DMS79 treated with DMSO at 0.1 percent for 48 hours (cell line): ENCODE measurements around the gene TAF3.

Experiments used
- DNase-seq: peaks from one replicate; lab custom pipeline; 2025; lab: John Stamatoyannopoulos, UW

TAF3 gene

DNA sequence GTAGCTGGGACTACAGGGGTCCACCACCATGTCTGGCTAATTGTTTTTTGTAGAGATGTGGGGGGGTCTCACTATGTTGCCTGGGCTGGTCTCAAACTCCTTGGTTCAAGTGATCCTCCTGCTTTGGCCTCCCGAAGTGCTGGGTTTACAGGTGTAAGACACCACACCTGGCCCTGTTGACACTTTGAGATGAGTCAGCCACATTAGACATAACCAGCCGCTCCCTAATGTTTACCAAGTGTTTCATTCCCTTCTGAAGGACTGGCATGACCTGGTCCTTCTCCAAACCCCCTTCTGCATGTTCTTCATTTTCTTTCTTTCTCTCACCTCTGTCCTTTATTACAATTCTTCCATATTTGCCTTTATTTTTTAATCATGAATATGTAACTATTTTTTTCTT lies 67.8 kb downstream of the TAF3 start:
- no peak for DNase-seq

GRCh38 chr10:7887174-7887816 lies 69.0 kb downstream of the TAF3 start:
- no peak for DNase-seq

DNA sequence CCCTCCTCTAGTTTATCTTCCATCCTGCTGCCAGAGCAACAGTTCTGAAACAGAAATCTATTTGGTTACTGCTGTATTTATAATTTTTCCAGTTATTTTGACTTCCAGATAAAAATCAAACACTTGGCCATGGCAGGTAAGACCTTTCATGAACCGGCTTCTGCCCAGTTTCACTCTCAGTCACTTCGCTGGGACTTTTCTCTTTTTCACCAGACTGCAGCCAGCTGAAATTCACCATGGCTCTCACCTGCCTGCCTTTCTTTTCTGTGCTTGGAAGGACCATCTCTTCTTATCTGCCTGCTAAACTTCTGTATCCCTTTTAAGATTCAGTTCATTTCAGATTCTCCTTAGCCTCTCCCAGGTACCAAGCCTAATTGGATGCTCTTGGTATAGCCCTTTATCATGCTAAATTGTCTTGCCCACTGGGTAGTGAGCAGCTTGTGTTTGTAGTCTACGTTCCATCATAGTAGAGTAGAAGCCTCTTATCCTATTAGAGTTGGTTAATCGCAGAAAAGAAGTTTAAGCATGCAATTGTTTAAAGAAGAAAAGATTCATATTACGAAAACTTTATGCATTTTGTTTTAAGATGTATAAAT lies 71.7 kb downstream of the TAF3 start:
- DNase-seq = no peak

DNA sequence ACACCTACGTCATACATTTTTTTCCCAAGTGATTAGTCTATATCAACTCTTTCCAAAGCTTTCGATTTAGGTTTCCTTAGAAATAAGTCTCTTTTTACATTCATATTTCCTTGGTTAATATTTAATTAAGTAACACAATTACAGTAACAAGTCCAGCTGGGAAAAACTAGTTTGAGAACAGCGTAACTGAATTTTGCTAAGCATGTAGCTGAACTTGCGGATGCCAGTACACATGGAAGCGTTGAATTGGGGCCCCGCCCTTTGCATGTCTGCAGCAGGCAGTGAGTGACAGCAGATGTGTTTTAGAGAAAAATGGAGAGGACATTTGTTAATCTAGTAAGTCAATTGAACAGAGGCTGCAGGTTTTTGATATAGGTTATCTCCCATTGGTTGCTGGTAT lies 72.5 kb downstream of the TAF3 start:
- no peak for DNase-seq

- DNase-seq = no peak
These were observed 73.3 kb downstream of the TAF3 start for GRCh38 chr10:7891634-7892033.

GRCh38 chr10:7892146-7892545 lies 73.8 kb downstream of the TAF3 start:
- no peak for DNase-seq

- no peak for DNase-seq
These were observed 77.4 kb downstream of the TAF3 start for GRCh38 chr10:7895699-7896090.

DNA sequence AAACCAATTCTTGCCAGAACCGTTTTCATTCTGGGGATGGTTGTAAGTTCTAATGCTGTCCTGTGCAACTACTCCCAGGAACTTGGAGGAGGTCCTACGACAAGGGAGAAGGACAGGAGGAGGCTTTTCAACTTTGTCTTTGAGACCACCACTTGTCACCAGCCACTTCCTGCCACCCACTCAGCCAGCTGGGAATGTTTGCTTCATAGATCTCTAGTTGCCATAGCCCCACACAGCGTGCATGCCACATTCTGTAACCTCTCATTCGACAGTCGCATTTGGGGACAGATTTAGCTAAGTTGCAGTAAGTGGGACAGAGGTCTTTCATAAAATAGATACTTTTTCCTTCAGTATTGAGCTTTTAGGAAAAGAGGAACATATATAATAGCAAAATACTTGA lies 78.0 kb downstream of the TAF3 start:
- no peak for DNase-seq

GRCh38 chr10:7901256-7901655 lies 83.0 kb downstream of the TAF3 start:
- no peak for DNase-seq

GRCh38 chr10:7902413-7902812 lies 84.1 kb downstream of the TAF3 start:
- DNase-seq = no peak

DNA sequence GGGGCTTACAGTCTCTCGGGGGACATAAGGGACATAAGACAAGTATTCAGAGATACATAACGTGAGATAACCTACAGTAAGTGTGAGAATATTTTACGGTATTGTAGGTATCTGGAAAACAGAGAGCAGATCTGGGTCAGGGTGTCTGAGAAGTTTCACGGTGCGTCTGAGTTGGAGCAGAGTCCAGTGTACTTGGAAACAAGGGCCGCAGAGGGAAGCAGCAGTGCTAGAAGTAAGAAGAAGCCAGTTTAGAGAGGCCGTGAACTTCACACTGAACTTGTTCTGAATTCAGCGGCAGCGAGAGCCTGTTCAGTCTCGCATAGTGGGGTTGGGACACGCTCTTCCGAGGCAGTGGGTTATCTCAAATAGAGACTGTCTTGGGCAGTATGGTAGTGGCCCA lies 85.5 kb downstream of the TAF3 start:
- DNase-seq = no peak

GRCh38 chr10:7906128-7906527 lies 87.8 kb downstream of the TAF3 start:
- no peak for DNase-seq

DNA sequence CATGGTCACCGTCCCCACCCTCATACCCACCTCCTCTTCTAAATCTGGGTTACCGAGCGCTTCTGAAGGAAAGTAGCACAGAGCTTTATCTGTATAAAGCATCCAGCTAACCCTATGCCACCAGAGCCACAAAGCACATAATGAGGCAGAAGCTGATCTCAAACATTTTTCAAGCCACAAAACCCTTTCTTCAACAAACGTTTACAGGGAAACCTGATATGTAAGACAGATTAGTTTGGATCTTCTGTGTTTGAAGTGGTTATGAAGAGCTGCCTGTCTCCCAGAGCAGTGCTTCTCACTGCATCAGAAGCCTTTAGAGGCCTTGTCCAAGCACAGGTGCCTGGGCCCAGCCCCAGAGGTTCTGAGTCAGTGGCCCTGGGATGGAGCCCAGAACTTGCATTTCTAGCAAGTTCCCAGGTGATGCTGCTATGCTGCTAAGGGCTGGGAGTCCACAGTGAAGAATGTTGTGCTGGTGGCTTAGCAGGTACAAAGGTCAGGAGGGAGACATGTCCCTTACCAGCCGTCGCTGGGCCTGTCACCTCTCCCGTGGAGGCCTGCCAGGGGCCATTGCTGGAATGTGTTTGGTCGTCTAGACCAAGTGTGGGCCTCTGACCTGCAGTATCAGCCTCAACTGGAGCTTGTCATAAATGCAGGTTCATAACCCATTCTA lies 90.4 kb downstream of the TAF3 start:
- no peak for DNase-seq

GRCh38 chr10:7913126-7913872 lies 95.0 kb downstream of the TAF3 start:
- no peak for DNase-seq

DNA sequence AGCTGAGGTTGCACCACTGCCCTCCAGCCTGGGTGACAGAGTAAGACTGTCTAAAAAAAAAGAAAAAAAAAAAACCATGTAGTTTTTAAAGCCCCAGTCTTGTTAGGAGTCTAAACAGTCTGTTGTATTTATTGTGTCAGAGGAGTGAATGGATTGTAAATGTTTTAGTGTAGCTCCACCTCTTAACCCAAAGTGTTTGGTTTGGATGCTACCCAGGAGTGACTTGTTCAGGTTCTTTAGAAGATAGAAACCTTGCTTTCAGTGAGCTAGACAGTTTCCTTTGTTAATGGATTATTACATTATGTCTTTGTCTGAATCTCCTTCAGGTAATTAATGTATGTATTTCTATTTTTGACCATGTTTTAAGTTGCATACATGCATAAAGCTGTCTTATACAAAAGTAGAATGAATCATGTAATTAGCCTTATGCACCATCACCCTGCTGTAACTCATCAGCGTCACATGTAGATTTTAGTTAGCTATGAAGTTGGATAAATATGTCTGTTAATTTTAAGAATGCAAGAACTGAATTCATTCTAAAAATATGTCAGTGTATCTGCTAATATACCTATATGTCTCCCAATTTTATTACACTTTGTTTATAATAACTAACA lies 97.7 kb downstream of the TAF3 start:
- peak; percentile 15 for DNase-seq

GRCh38 chr10:7917736-7918135 lies 99.4 kb downstream of the TAF3 start:
- no peak for DNase-seq

- DNase-seq = no peak
These were observed 104.4 kb downstream of the TAF3 start for GRCh38 chr10:7922707-7923106.

GRCh38 chr10:7928536-7928935 lies 110.2 kb downstream of the TAF3 start:
- no peak for DNase-seq

- DNase-seq = no peak
These were observed 114.2 kb downstream of the TAF3 start for GRCh38 chr10:7932301-7933036.

GRCh38 chr10:7933262-7933661 lies 115.0 kb downstream of the TAF3 start:
- DNase-seq = no peak

DNA sequence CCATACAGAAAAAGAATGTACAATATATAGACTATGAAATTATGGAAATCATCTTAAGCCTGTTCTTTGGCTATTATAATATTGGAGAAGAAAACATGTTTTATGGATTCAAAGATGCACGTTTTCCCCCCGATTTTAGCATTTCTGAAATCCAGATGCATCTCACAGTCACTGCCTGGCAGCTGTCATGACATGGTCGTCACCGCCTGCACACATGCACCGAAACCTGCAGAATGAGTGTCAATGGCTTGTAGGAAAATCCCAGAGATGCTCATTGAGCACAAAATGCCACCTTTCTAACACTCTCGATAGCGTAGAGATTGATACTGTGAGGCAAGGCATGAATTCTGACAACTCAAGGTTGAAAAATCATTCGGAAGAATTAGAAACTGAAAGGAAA lies 115.5 kb downstream of the TAF3 start:
- DNase-seq = no peak
